Islet of Langerhans (tissue), 1 donor: ENCODE results near the gene LMX1A.

Experiments used
- FAIRE-seq: peaks from one replicate; lab custom pipeline; 2011; peaks lifted over from hg19 to GRCh38; lab: Jason Lieb, UNC

Gene LMX1A

DNA sequence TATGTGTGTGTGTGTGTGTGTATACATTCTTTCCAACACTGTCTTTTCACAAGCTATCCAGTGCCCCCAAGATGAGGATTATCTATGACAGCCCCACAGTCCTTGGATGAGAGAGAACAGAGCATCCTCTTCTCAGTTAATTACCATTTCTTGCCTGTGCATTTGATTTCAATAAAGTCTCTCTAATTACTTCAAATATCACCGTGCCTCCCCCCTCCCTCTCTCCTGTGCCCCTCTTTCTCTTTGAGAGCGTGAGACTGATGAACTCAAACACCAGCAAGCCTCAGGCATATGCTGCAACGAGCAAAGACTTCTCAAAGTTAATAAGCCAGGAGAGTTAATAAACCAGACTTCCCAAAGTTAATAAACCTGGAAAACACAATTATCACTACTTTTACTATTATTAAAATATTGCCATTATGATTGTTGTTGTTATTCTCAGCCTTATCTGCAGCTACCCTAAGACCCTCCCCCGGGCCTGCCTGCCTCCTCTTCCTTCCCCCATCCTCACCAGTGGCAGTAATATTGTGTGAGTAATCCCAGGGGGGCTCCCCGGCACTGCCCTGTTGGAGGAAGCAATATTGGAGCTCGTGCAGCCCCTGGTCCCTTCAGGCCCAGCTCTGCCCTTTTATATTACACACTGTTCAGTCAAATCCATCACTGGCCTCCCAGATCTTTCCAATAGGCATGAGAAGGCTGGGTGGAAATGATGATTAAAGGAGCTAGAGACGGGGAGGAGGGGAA is 30.9 kb downstream of the LMX1A start:
- FAIRE-seq, result no peak

DNA sequence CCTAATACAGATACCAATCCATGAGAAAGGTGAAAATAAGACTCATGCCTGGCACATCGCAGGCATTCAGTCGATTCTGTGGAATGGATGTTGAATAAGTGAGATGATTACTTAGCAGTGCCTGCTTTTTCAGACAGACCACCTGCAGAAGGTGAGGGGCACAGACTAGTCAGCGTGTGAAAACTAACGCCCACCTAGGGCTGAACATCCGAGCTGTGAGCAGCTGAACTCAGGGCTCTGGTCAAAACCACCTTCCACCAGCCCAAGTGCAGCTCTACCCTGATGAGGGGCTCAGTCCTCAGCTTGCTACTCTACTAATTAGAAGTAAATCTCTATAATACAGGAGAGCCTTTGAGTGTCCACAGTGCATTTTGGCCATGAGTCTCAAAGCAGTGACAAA is 32.5 kb downstream of the LMX1A start:
- FAIRE-seq, result no peak

DNA sequence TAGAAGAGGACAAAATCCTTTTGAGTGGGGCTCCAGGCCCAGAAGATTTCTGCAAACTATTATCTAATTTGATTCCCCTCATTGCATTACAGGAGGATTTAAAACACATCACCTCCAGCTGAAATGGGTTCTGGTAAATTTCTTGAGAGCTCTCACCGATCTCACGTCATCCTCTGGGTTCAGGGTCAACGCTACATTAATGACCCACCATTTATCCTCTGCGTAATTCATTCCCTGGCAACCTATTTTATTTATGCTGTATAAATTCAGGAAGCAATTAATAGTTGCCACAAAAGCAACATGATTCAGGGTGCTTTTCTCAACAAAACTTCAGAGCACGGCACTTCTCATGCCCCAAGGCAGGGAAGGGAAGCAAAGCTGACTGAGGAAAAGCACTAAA is 38.9 kb downstream of the LMX1A start:
- no peak for FAIRE-seq

DNA sequence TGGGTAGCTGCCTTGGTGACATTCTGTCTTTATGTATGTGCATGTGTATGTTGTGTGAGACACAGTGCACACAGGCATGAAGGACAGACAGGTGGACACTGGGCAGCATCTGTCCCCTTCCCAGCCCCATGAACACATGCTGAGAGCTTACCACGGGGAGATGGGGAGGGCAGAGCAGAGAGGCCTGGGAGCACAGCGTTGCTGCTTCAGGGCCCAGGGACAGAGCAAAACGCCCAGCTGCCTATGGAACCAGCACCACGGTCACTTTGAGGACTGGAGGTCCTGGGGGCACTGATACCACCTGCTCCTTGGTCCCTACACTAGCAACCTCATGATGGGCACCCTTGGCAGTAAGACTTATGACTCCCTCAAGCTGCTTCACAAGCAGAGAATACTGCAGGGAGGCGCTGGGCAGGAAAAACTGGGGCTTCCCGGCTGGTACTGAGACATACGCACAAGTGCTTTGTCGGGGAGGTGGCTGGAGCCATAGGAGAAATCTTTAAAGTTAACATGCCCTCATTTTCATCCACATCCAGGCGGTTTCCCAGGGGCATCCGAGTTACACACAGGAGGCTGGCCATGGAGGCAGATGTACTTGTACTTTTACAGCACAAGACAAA is 40.3 kb downstream of the LMX1A start:
- FAIRE-seq, result no peak

DNA sequence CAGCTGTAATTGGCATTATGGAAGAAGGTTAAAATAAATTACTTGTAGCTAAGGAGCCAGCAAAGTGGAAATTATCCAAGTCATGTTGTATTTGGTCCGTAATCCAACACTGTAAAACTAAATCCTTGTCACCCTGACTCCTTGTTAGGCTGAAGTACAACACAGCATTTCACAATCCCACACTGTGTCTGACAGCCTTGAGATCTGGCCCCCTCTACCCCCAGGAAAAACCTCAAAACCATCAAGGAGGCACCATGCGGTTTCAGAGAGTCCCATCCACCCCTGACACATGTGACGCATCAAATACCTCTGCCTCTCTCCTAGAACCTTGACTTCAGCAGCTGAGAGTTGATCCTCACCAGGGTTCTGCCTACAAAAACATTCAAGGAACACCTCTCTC is 41.0 kb downstream of the LMX1A start:
- FAIRE-seq, result no peak

DNA sequence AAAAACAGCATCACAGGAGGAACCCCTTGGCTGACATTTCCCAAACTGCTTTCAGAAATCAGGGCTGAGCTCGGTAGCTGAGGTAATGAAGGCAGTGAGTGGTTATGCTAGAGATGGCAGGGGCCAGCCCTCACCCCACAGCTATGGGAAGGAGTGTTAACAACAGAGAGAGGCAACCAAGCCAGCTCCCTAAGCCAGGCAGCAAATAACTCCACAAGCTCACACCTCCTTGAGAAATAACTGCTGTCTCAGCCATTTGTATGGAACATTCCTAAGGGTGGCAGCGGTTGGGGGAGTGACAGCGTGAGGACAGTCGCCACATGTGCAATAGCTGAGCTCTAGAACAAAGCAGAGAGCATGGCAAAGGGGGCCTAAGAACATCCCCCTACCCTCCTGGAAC is 42.6 kb downstream of the LMX1A start:
- no peak for FAIRE-seq

DNA sequence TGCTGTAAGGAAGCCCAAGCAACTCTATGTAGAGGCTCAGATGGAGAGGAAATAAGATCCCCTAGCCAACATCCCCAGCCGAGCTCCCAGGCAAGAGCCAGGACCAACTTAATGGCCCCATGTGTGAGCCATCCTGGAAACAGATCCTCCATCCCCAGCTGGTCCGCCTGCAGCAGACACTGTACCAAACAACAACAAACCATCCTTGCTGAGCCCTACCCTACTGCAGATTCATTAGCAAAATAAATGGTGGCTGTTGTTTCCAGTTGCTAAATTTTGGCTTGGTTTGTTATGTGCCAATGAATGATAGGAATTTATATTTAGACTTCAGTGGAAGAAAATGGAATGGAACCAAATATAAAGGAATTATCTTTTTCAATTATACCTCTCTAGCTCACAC is 43.9 kb downstream of the LMX1A start:
- FAIRE-seq, result no peak

DNA sequence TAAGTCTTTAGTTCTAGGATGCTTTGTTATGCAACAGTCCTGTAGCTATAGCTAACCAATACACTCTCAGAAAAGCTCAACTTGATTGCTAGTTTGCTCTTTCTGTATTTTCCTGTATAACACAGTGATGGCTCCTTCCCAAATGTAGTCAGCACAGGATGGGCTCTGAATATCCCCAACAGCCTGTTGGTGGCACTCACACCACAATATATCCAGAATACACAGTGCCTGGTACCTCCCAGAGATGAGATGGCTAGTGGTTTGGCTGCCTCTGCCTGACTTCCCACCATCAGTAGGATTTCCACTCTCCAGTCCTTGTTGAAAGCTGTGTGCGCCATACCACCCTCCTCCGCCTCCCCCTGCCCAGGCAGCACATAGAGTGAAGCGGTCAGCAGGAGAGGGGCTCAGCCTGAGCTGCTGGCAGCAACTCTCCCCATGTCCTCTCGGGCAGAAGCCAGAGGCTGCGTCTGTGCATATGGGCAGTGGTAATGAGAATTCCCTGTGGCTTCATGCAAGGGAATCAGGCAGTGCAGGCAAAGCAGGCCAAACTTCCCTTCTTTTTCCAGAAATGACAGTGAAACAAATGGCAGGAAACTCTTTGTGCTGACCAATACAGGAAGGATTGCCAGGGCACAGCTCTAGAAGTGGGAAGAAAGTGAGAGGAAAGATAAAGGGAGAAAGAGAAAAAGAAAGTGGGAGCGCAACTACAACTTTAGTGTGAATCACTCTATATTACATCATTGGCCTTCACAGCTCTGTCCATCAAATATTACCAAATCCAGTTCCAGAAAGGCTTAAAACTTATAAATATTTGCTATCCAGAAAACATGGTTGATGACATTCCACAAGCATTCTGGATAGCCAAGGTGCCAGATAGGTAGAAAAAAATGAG is 49.7 kb downstream of the LMX1A start:
- FAIRE-seq, result no peak

DNA sequence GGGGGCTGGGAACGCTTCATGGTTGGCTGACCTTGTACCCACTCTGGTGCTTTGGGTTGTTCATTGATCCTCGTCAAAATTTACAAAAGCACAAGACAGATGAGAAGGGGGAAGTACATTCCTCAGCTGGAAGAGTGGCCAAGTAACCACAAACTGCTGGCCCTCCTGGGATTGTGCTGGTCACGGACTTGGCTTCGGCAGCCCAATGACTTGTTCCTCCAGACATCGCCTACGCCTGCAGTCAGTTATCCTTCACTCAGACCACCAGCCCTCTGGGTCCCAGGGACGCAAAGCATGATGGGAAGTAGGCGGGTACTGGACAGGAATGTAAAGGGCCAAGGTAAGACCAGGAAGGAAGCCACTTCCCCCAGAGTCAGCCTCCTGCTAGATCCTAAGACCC is 53.1 kb downstream of the LMX1A start:
- FAIRE-seq, result no peak

DNA sequence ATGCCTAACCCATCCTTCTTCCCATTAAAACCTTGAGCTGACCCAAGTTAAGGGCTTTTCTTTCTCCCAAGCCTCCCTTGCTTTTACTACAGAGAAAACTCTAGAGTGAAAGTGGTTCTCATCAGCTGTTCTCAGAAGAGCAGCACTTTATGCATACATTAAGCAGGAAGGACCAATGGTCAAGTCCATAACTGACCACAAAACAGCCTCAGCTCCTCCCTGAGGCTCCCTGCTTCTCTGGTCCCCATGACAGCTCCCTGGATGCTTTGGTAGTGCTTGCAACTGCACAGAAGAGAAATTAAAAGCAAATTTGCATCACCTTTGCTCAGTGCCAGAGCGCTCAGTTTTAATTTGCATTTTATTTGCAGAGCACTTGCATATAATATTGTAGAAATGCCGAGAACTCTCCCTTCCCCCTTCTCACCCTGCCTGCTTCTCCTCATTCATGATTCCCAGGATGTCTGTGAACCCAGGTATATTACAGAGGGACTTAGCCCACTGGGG is 56.1 kb downstream of the LMX1A start:
- no peak for FAIRE-seq

DNA sequence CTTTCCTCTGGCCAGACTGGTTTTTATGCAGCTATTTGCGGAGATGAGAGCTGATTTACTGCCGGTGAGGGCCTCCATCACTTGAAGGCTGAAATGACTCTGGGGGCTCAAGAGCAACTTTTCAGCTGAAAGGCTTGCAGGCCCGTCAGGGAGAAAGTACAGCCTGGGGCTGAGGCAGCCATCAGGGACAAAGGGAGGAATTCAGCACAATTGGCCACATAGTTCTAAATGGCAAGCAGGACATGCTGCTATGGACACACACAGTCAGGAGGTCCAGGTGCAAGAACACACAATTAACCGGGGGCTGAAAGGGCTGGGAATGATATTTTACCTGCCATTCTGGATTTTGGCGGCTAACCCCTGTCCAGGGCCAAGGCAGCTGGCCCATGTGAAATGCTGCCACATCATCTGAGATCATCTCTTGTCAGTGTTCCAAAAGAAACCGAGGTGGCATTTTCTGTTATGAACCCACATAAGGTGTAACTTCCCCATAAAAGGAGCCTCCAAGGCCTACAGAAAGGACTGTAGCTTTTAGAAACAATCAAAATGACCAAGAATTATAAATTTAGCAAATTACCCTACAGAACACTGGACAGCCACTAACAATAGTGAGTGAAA is 58.2 kb downstream of the LMX1A start:
- FAIRE-seq, result no peak

DNA sequence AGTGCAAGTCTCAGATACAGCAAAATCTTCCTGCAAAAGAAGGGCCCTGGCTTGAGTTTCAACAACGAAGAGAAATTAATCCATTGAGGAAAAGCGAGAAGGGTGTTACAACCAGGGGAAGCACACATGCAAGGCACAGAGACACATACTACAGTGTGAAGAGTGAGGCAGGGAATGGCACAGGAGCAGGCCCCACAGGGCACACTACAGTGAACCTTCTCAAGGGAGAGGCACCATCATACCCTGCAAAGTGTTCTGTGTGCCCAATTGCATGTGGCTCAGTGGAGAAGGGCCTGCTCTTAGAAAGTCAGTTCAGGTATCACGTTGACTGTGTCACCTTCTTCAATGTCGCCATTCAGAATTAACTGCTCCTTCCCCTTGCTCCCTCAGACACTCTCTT is 60.3 kb downstream of the LMX1A start:
- no peak for FAIRE-seq

DNA sequence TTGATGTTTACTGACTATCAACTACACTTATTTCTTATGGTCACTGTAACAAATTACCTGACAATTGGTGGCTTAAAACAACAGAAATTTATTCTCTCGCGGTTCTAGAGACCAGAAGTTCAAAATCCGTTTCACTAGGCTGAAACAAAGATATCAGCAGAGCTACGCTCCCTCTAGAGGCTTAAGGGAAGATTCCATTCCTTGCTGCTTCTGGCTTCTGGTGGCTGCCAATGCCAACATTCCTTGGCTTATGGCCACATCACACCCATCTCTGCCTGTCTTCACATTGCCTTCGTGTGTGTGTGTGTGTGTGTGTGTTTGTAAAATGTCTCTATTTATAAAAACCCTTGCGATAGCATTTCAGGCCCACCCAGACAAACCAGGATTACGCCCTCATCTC is 66.4 kb downstream of the LMX1A start:
- no peak for FAIRE-seq

DNA sequence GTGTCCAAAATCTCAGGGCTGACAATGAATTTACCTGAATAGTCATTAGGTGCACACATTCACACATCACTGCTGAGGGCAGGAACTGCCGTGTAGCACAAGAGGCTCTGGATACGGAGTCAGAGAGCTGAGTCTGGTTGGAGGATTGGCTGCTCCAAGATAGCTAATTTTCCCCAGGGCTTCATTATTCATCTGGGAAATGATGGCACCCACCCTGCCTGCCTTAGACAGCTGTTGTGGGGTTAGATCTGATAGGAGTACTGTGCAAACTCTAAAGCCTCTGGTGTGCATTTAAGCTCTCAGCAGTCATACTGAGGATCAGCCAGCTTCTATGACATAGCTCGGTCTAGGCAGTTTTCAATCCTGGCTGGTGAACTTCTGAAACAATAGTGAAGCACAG is 67.0 kb downstream of the LMX1A start:
- no peak for FAIRE-seq

DNA sequence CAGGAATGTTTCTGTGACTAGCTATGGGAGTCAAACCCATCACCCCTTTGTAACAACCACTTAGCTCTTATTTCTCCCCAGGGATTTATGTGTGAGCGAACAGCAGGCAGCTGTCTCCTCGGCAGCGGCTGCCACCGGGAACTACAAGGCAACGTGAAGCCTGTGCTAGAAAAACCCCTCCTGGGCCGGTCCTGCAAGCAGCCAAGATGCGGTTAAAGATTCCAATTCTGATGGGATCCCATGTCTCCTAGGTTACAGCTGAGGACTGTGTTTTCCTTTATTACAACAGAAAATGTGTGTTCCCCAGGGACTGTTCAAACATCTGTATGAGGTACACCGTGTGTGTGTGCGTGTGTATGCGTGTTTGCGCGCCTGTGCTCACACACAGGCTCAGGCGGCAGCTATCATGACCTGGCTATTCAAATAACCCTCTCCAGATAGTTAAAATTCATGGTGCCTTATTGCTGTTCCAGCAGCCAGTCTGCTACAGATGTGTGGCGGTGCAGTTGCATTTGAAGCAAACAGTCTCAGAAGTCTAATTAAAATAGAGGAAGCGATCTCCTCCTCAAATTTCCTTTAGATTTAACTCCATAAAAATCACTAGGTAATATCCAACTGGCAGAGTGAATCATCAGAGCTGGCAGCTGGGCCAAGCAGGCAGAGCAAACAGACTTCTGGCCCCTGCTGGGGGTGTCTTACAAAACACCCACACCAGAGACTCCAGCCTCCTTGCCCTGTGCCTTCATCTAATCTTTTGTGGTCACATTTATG is 68.0 kb downstream of the LMX1A start:
- peak; percentile 21 for FAIRE-seq

DNA sequence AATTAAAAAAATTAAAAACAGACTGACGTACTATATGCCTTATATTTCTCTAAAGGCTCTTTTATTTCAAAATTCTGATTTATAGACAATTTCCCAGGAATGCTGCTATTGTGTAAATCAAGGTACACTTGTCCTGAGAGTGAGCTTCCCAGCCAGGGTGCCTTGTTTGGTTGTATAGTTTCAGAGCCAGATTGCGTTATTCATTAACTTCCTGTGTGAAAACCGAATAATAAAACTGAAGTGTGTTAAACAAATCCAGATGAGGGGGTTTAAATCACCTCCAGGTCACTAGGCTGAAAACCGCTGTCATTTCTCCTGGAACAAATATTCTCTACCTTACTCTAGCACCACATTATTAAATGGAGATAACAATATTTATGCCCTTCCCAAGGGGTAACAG is 68.7 kb downstream of the LMX1A start:
- FAIRE-seq, result peak; percentile 94

DNA sequence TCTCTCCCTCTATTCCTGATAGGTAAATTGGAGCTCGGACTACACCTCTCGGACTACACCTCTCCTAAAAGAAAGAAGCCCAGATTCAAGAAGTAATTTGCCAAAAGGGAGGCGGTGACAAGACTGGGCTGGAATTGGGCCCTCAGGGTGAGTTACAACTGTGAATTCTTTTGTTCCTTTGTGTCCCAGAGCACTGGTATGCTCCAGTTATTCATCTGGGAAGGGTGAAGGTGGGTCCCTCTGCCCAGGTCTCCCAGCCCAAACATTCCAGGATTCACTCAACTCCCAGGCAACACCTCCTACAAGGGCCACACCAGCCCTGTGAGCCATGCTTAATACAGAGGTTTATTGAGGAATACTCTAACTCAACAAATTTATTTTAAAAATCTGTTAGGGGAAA is 69.2 kb downstream of the LMX1A start:
- FAIRE-seq, result no peak

DNA sequence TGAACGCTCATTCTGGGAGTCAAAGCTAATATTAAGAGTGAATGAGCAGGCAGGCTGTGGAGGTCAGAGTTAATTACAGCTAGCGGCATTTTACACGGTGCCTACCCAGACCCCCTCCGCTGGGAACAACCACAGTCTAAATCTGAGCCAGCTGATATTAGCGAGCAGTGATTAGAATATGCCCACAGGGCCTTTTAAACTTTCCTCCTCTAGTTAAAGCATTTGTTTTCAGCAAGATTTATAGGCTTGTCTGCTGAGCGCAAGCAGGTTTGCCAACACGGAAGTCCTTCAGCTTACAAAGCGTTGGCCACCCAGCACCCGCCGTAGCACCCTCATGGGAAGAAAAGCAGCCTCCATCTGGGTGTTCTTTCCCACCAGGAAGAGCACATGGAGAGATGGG is 72.1 kb downstream of the LMX1A start:
- FAIRE-seq, result no peak

DNA sequence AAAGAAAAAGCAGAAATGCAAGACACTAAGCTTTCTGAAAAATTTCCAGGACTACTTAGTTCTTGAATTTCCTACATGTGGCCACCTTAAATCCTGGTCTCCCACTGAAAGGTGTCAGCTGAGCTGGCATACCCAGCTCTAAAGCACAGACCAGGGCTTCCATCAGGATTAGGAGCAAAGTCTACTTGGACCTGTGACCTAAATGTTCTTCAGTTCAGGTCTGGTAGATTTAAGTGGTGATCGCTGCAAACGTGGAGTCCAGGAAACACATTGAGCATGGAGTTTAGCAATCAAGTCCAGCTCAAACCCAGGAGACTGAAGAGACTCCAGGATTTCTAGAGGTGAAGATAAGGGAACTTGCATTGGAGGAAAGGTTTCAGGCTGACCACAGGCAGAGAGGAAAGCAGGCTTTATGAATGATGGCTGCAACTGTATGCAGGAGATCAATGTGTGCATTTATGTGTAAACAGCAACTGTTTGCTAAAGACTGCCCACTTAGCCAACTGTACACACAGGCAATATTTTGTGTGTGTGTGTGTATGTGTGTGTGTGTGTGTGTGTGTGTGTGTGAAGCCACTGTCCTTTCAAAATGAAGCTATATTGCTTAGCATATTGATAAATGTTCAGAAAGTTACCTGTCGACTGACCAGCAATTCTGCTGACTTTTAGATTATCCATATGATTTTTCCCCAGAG is 75.2 kb downstream of the LMX1A start:
- FAIRE-seq, result no peak

DNA sequence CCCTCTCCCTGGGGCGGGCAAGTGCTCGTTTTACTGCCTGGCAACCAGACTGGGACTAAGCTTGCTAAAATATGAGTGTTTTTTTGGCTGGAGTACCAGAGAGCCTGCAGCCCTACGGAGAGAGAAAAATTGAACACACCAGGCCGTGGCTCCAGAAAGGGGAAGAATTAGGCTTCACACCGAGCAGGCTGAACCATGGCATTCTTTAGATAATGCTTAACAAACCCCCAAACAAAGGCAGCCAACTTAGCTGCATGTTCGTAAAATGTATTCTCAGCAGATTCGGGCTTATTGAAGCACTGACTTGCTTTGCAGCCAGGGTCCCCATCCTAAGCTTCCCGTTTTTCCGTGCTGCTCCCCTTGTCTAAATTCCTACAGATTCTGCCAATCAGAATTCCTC is 76.6 kb downstream of the LMX1A start:
- no peak for FAIRE-seq

DNA sequence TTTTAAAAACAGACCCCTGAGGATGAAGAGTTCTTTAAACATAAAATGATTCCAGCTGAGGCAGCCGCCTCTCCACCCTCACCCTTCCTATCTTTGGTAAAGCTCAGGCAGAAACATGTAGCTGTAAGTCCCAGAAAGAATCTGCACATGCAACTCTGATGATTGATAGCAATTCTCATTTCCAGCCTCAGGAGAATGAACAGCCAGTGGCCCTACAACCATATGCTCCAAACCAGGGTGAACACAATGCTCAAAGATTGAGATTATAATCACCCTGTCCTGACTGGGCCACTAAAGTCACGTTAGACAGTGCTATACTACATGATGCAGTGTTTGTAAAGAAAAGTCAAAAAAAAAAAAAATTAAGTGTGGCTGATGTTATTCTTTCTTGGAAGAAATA is 80.2 kb downstream of the LMX1A start:
- FAIRE-seq, result no peak
